Activated effector memory CD4-positive, alpha-beta T cell treated with Interleukin-2 at 50 U/mL for 16 hours (primary cell): ENCODE data around the gene TMEM72.

Experiments
- DNase-seq: peaks from one replicate; pipeline ENCODE4 v3.0.0-alpha.2; 2020

TMEM72 gene

GRCh38 chr10:44921061-44921460, 9.9 kb downstream of the TMEM72 start:
- no peak for DNase-seq

GRCh38 chr10:44921506-44921905, 10.4 kb downstream of the TMEM72 start:
- no peak for DNase-seq

- no peak for DNase-seq
Measured at GRCh38 chr10:44922021-44922420, 10.9 kb downstream of the TMEM72 start.

- no peak for DNase-seq
Measured at GRCh38 chr10:44922796-44923545, 11.8 kb downstream of the TMEM72 start.

- DNase-seq = no peak
Measured at GRCh38 chr10:44923611-44924010, 12.5 kb downstream of the TMEM72 start.

DNA sequence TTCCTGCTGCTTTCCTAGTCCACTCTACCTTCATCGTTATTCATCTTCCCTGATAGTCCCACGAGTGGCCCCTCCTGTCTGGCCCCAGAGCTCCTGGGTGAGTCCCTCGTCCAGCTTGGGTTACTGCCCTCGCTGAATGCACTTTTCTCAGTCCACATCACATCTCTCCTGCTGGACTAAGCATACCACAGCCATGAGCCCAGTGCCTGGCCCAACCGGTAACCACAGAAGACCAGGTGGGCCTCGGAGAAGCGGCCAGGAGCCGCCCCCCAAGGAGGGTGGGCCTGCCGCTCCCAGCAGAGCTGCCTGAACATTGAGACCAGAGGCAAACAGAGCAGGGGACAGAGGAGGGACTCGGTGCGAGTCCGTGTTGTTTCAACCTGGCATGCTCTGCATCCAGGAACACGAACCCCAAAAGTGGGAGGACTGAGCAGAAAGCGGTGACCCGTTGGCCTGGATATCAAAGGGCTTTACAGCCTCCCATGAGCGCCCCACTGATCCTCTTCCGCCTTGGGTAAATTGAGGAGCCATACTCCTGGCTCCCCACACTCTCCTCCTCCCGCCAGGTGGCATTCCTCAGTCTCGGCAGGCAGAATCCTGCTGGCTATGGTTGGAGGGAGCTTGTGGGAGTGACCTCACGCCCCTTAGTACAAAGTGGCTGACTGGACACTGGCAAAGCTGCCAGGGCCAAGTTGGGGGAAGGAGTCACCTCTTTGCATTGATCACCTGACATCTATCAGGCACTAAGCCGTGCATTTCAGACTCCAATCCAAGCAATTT, 13.3 kb downstream of the TMEM72 start:
- no peak for DNase-seq

GRCh38 chr10:44925224-44925623, 14.1 kb downstream of the TMEM72 start:
- no peak for DNase-seq

- no peak for DNase-seq
Measured at GRCh38 chr10:44925811-44926750, 14.9 kb downstream of the TMEM72 start.

DNA sequence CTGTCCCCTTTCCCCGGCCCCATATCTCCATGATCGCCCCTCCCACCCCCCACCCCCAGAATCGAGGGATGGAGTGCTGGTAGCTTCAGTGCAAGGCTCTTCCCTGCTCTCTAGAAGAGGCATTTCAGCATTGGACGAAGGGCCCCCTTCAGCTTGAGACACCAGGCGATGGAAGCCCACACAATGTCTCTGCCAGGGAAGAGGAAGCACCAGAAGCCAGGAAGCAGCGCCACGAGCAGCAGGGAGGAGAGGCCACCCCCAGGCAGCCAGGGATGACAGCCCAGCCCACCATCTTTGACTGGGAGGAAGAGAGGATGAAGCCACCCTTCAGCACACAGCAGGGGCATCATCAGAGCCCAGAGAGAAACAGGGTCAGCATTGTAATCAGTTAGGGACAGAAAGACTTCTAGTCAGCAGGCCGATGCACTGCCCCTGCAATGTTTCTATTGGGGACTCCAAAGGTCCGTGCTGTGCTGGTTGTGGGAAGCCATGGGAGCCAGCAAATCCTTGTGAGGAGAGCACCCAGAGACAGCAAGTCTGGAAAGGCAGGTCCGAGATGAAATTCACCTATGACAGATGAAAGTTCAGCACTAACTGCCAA, 15.7 kb downstream of the TMEM72 start:
- DNase-seq = no peak

DNA sequence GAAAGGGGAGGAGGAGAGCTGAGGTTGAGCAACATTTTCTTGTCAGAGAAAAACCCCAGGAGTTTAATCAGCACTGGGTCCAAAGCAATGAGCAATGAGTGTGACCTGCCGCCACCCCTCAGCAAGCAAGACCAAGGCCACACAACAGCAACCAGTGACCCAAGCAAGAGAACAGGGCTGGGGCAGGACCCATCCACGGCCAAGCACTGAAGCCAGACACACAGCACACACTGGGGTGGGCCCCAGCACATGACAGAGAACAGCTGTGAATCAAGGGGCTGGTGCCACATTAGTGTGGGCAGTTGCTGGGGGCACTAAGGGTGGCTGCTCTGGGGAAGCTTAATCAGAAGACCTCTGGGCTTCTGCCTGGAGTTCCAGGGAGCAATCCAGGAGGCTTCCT, 16.2 kb downstream of the TMEM72 start:
- no peak for DNase-seq

- no peak for DNase-seq
Measured at GRCh38 chr10:44928462-44928861, 17.3 kb downstream of the TMEM72 start.

DNA sequence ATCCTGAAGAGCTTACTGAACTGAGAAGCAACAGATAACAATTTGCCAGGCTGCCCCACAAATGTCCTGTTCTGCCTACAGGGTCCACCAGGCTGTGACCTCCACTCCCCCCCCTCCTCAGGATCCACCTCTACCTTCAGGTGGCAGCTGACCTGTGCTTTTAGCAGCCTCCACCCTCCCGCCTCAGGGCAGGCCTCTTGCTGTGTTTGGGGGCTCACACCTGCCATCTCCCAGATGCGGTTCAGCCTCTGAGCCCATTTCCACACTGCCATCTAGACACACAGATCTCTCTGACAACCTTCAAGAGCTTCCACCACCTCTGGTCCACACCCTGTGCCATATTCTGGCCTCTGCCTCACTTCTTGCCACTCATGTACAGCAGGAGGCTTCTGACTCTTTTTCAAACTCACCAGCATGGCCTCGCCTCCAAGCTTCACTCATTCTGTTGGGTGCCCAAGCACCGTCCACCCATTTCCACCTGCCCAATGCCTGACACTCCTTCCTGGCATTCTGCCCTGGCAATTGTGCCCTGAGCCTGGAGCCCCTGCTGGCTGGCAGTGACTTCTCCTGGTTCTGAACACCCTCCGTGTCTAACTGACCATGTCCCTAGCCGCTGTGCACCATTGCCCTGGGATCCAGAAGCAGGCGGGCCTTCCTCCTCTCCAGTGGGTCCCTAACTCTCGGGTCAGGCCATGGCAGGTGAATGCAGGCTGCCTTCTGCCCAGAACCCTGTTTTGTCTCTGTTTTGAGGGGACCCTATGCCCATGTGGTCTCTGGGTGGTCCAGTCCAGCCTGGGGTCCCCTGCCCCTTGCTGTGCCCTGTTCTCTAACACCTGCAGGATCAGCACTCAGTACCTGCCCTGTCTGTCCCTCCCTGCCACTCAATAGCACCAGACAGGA, 18.5 kb downstream of the TMEM72 start:
- DNase-seq = no peak

- no peak for DNase-seq
Measured at GRCh38 chr10:44930904-44931620, 19.9 kb downstream of the TMEM72 start.

DNA sequence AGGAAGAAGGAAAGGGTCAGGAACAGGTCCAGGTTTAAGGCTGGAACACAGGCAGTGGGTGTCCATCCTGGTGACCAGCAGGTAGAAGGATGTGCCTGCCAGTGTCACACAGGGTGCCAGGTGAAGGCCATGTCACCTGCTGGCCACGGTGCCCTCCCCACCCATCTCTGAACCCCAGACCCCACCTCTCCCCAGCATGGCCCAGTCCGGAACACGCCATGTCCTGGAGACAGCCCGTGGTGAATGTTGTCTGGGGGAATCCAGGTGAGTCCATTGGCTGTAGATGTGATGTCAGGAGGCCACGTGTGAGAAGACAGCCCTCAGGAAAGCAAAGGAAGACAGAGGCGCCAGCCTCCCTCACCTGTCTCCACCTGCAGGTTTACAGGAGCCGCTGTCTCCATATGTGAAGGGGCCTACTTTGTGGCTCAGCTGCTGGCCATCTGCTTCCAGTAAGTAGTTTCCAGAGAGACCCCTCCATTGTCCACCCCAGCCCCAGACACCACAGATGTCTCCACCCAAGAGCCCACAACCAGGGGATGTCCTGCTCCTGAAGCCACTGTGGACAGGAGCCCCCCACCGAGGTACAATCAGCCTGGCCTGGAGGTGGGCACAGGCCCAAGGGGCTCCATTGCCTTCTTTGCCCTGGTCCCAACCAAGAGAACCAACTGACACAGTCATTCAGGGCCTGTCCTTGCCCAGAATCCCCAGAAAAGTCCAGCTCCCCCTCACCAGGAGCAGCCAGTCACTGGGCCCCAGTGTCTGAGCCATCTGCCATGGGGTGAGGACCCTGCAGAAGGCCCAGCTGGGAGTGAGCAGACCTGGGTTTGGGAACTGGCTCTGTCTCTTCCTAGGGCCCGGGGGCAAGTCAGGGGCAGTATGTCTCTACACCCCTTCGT, 20.7 kb downstream of the TMEM72 start:
- no peak for DNase-seq

DNA sequence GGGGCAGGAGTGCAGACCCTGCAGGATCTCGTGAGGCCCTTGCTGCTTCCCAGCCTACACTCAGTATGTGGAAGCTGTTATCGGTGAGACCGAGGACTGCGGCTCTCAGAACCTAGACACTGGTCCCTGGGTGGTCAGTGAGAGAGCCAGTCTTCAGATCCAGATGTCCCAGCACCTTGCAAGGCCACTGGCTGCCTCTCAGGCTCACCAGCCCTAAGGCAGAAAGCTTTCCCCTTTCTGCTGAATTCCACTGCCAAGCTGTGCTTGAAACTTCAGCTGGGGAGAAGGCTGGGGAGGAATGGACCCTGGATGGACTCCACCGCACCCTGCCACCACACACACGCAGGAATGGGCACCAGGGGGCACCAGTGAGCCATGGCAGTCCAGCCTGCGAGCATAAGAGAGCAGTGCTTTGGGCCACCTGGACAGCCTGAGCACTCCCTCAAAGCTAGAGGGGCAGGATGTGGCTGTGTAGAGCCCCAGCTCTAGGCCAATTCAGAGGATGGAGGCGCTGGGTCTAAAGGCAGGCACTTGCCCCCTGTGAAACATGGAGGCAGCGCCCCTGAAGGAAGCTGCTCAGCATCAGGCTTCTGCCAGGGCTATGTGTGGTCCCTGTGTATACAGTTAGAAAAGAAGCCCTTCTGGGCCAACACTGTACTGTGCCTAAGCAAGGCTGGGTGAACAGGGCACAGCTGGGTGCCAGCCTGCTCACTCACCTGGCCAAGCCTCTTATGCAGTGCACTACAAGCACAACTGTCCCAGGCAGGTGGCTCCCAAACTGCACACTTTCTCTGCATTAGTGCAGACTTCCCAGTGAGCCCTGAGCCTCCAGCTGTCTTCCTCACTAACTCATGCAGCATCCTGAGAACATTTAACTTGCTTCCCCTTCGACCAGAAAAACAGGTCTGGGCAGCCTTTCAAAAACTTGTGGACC, 21.6 kb downstream of the TMEM72 start:
- DNase-seq = peak; percentile 61

- no peak for DNase-seq
Measured at GRCh38 chr10:44933451-44934321, 22.5 kb downstream of the TMEM72 start.

GRCh38 chr10:44934416-44935200, 23.5 kb downstream of the TMEM72 start:
- no peak for DNase-seq
